ENCODE measurements around the gene SEC11C. TPM values are rescaled to one million over a fixed set of nuclear protein-coding genes. Genes with fewer than 3 reads are reported as not detected.

The SEC11C gene
- total RNA-seq, 1 donor from 2014 or later, result 55.3 TPM

DNA sequence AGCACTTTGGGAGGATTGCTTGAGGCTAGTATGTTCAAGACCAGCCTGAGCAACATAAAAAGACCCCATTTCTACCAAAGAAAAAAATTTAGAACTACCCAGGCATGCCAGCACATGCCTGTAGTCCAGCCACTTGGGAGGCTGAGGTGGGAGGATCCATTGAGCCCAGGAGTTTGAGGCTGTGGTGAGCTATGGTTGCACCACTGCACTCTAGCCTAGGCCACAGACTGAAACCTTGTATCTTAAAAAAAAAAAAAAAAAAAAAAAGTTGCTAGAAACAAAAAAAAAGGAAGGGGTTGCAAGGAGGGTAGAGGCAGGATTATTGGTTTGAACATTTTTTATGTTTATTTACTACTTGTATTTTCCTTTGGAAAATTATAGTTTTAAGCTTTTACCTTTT is 4.8 kb downstream of the SEC11C start:
- DNase-seq (ENCODE audit: low spot score), result no peak

DNA sequence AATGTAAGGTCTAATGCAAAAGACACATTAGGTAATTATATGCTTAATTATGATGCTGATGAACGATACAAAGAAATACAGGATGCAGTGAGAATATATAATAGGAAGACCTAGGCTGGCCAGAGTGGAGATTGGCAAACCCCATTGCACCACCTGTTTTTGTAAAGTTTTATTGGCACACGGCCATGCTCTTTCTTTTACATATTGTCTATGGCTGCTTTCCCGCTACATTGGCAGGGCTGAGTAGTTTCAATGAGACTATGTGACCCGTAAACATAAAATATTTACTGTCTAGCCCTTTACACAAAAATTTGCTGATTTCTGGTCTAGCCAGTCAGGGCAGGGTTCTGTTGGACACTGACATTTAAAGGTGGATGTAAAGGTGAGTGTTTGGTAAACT is 5.4 kb downstream of the SEC11C start:
- no peak for DNase-seq (ENCODE audit: low spot score)

DNA sequence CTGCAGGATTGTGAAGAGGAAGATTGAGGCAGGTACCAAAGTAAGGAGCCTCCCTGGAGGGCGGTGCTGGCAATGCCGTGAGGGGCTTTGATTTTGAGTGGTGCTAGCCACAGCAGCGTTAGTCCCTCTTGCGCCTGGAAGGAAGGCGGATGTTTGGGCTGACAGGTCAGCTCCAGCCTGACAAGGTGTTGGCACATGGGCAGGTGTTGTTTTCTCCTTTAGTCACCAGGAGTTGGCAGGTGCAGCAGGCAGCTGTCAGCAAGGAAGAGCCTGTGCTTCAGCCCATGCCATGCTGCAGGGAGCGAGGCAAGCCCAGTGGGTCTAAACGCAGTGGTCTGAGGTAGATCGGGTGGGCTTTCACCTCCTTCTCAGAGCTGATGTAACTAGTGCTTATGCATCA is 8.5 kb downstream of the SEC11C start:
- no peak for DNase-seq (ENCODE audit: low spot score)

GRCh38 chr18:59149007-59149406 is 9.3 kb downstream of the SEC11C start:
- DNase-seq (ENCODE audit: low spot score), result no peak

- no peak for DNase-seq (ENCODE audit: low spot score)
These were observed 9.7 kb downstream of the SEC11C start for GRCh38 chr18:59149416-59149815.

DNA sequence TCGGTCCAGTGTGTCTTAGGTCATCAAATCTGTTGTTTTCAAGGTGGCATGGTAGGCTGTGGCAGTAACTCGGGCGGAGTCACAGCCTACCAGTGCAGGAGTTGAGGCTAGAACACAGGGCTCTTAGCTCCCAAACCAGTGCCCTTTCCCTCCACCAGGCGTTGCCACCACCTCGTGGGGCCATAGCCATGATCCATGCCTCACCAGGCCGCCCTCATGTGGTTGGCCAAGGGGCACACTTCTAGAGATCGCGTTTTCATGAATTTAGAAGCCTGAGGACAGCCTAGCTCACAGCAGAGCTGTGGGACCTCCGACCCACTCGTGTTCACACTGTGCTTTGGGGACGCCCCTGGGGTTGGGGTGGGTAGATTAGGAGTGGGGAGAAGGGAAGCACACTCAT is 10.6 kb downstream of the SEC11C start:
- no peak for DNase-seq (ENCODE audit: low spot score)

- DNase-seq (ENCODE audit: low spot score), result no peak
These were observed 15.5 kb downstream of the SEC11C start for GRCh38 chr18:59155153-59155552.

GRCh38 chr18:59156316-59156715 is 16.6 kb downstream of the SEC11C start:
- DNase-seq (ENCODE audit: low spot score), result no peak

DNA sequence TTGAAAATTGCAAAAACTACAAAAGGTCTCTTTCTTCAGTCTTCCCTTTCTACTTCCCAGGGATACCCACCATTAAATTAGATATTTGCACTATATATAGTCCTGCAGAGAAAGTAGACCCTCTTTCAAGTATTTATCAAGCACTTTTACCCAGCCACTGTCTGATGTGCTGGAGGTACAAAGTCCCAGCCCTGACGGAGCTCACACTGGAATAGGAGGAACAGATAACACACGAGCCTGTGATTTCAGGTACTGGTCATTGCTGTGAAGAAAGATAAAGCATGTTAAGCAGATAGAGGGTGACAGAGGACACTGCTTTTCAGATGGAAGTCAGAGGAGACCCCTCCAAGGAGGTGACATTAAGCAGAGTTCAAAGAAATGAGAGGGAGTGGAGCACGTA is 19.6 kb downstream of the SEC11C start:
- no peak for DNase-seq (ENCODE audit: low spot score)

DNA sequence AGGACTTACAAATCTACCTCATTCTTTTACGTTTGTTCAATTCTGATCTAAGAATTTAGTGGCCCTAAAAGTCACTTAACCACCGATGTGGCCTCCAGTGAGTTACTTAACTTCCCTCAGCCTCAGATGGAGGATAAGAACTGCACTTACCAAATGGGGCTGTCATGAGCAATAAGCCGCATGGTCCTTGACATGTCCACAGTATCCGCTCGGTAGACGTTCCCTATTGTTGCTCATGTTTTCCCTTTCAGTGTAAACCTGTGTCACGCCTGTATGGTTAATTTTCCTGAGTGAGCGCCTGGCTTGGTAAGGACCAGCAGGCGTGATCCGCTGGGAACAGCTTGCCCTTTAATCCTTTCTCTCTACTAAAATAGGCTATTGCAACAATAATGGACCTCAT is 20.3 kb downstream of the SEC11C start:
- DNase-seq (ENCODE audit: low spot score), result no peak

DNA sequence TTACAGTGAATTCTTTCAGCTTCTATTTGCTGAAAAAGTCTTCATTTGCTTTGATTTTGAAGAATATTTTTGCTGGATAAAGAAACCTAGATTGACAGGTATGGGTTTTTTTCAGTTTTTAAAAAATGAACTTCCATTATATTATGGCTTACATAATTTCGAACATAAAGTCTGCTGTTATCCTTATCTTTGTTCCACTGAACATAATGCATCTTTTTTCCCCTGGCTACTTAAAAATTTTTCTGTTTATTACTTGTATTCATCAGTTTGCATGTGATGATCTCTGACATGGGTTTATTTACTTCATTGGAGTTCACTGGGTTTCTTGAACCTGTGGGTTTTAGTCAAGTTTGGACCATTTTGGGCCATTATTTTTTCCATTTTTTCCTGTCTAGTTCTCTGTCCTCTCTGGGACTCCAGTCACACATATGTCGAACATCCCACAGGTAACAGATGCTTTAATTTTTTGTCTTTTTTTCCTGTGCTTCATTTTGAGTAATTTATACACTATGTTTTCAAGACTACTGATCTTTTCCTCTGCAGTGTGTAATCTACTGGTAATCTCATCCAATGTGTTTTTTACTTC is 33.1 kb downstream of the SEC11C start:
- DNase-seq (ENCODE audit: low spot score), result no peak

DNA sequence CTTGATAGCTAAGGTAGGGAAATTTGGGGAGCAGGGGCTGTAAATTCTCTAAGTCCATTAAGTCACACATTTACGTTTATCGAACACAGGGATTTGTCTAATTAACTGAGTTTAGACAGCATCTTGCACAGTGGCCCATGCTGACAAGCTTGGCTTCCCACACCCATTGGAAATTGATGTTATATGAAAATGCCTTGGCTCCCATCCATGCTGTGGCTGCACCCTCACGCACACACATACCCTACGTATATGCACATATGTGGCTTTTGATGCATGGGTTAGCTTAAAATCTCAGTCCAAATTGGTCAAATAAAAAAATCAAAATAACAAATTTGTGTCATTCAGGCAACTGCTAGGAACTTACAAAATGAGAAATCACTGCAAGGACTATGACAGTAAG is 37.8 kb downstream of the SEC11C start:
- no peak for DNase-seq (ENCODE audit: low spot score)

DNA sequence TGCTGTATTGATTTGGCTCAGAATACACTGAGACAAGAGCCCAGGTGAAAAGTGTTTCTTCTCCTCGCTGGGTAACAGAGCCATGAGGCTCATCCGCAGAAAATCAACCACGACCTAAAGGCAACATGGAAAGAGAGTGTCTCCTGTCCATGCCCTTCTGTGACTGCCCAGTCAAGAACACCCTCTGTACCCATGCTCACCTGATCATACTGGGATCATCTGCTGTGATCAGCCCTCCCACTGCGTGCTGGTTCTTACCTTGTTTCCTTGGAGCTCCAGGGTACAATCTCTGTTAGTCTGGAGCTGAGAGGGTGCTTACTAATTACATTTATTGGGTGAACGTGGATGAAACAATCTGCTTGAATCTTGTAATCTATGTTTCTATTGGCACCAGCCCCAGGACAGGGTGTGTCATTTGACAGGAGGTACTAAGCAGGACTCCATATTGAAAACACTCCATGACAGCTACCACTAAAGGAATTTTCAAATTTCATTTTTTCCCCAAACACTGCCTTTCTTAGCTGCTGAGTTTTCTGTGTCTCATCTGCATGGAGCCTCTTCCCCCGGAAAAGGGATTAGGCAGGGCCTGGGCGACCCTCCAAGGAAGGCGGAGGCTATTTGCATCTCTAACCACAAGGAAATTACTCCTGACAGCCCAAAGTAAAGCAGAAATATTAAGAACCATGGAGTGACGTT is 40.6 kb downstream of the SEC11C start:
- no peak for DNase-seq (ENCODE audit: low spot score)

- no peak for DNase-seq (ENCODE audit: low spot score)
These were observed 43.0 kb downstream of the SEC11C start for GRCh38 chr18:59182673-59183072.

DNA sequence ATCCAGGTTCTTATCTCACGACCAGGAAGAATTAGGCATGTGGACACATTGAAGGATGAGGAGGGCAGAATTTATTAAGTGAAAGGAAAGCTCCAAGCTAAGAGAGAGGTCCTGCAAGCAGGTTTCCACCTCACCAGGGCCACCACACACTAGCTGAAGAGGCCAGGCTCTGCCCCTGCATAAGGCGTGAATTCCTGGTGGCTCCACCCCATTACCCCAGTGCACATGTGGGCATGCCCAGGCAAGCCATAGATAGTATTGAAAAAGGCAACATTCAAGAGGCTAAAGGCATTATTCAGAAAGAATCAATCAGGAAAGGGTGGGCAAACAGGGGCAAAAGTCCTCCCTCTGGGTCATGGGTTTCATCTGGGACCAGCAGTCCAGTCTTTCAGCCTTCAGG is 49.3 kb downstream of the SEC11C start:
- DNase-seq (ENCODE audit: low spot score), result no peak

GRCh38 chr18:59189746-59190145 is 50.1 kb downstream of the SEC11C start:
- no peak for DNase-seq (ENCODE audit: low spot score)

GRCh38 chr18:59196161-59196725 is 56.6 kb downstream of the SEC11C start:
- no peak for DNase-seq (ENCODE audit: low spot score)

DNA sequence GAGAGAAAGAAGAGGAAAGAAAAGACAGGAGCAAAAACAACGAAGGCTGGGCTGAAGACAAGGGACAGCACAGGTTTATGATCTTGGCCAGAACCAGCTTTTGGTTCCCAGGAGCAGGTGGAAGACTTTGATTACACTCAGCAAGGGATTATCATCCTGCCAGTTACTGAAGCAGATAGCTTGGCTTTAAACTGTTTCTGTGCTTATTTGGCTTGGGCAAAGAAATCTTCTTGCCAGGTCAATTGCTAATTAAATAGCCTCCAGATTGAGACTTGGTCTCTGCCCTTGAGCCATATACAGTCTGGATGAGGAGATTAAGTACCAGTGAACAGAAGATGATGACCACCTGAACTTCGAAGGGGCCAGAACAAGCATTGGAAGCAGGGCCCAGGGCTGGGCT is 58.0 kb downstream of the SEC11C start:
- DNase-seq (ENCODE audit: low spot score), result no peak

DNA sequence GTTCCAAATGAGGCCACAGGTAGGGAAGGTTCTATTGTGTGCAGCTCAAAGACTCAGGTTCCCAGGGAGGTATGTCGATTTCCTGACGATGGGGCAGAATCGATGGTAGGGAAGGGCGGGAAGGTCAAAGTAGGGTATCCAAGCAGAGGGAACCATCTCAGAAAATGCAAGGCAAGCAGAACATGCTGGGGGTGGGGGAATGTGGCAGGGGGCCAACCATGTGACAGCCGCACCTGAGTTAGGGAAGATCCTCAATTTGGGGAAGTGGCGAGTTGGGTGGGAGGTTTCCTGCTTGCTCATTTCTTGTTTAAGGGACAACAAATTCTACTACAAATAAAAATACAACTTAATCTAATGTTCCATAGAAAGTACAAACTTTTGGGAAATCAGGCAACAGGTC is 58.5 kb downstream of the SEC11C start:
- no peak for DNase-seq (ENCODE audit: low spot score)

GRCh38 chr18:59200787-59201186 is 61.1 kb downstream of the SEC11C start:
- no peak for DNase-seq (ENCODE audit: low spot score)

- DNase-seq (ENCODE audit: low spot score), result no peak
These were observed 62.7 kb downstream of the SEC11C start for GRCh38 chr18:59202258-59202820.

DNA sequence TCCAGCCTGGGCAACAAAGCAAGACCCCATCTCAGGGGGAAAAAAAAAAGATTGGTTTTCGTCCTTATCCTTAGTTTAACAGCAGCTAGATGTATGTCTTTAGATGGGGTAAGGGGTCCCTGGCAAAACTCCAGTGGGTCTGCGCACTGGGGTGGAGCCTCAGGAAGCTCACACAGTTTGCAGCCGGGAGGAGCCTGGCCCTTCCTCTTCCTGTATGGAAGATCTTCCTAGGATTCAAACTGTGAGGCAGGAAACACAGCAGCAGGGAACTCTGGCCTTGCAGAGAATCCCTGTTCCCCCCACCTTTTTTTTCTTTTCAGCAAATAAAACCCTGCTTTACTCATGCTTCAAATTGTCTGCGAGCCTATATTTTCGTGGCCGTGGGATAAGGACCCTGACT is 67.8 kb downstream of the SEC11C start:
- no peak for DNase-seq (ENCODE audit: low spot score)
